WTC11 (cell line): Measurements from ENCODE around the gene MAML3. TPM values are rescaled to one million over a fixed set of nuclear protein-coding genes. Genes with fewer than 3 reads are reported as not detected.

Source experiments
- ATAC-seq: fragments of 200-7000 bp; cut with Tn5 transposase; 2 replicates; pipeline ENCODE4 v1.10.0; 2021; ENCODE audit warnings: mild to moderate bottlenecking, moderate library complexity
- CTCF ChIA-PET: fragments of 300-600 bp; sonication (Branson Sonifier 250); formaldehyde crosslinking; loops from one replicate; lab custom pipeline; 2021; ENCODE audit warnings: antibody characterized with exemption; lab: Charles Lee
- POLR2A ChIA-PET: fragments of 350-600 bp; sonication (Branson Sonifier 250); formaldehyde crosslinking; loops from one replicate; lab custom pipeline; 2021; ENCODE audit warnings: antibody characterized with exemption; lab: Charles Lee
- DNase-seq: peaks from one replicate; pipeline ENCODE4 v3.0.0; 2021; ENCODE audit warnings: low spot score
- H3K27ac Mint-ChIP-seq: 2 replicates; pipeline ENCODE4 v1.8.0; 2021; ENCODE audit warnings: mixed read lengths
- H3K27me3 Mint-ChIP-seq: 2 replicates; pipeline ENCODE4 v1.8.0; 2021; ENCODE audit warnings: low read depth, mild to moderate bottlenecking, moderate library complexity, mixed read lengths
- H3K36me3 Mint-ChIP-seq: 2 replicates; pipeline ENCODE4 v1.8.0; 2021; ENCODE audit warnings: mixed read lengths
- H3K4me1 Mint-ChIP-seq: 2 replicates; pipeline ENCODE4 v1.8.0; 2022; ENCODE audit warnings: mixed read lengths
- H3K4me3 Mint-ChIP-seq: 2 replicates; pipeline ENCODE4 v1.8.0; 2021; ENCODE audit warnings: mild to moderate bottlenecking, moderate library complexity, mixed read lengths
- H3K9me3 Mint-ChIP-seq: 2 replicates; pipeline ENCODE4 v1.8.0; 2021; ENCODE audit warnings: mixed read lengths
- ELF4 ChIP-seq: sonication (generic); formaldehyde crosslinking; IDR thresholded peaks from 2 replicates; pipeline ENCODE4 v1.8.1; 2022; ENCODE audit warnings: low read depth, mild to moderate bottlenecking, moderate library complexity, missing genetic modification reagents
- ETV6 ChIP-seq: sonication (generic); formaldehyde crosslinking; IDR thresholded peaks from 2 replicates; pipeline ENCODE4 v1.8.1; 2022; ENCODE audit warnings: mild to moderate bottlenecking, missing genetic modification reagents
- FOXK1 ChIP-seq: sonication (generic); formaldehyde crosslinking; IDR thresholded peaks from 2 replicates; pipeline ENCODE4 v1.8.0; 2022; ENCODE audit warnings: mild to moderate bottlenecking, moderate library complexity, missing genetic modification reagents
- GABPB1 ChIP-seq: sonication (generic); formaldehyde crosslinking; IDR thresholded peaks from 2 replicates; pipeline ENCODE4 v1.8.1; 2023; ENCODE audit warnings: mild to moderate bottlenecking, missing genetic modification reagents
- HMGA2 ChIP-seq: fragments of 250-450 bp; sonication (Bioruptor Pico); IDR thresholded peaks from 2 replicates; pipeline ENCODE4 v1.4.0; 2021; ENCODE audit warnings: mild to moderate bottlenecking, moderate library complexity
- NFYB ChIP-seq: sonication (generic); formaldehyde crosslinking; conservative IDR thresholded peaks from 2 replicates; pipeline ENCODE4 v1.8.0; 2022; ENCODE audit warnings: low read depth, missing genetic modification reagents
- NR3C1 ChIP-seq: sonication (generic); formaldehyde crosslinking; conservative IDR thresholded peaks from 2 replicates; pipeline ENCODE4 v1.8.1; 2023; ENCODE audit warnings: low read depth, mild to moderate bottlenecking, missing genetic modification reagents
- RORB ChIP-seq: fragments of 250-450 bp; sonication (Bioruptor Pico); IDR thresholded peaks from 2 replicates; pipeline ENCODE4 v1.9.0; 2021; ENCODE audit warnings: mild to moderate bottlenecking
- SMAD4 ChIP-seq: sonication (generic); formaldehyde crosslinking; IDR thresholded peaks from 2 replicates; pipeline ENCODE4 v1.8.0; 2022; ENCODE audit warnings: mild to moderate bottlenecking, missing genetic modification reagents
- TP53 ChIP-seq: sonication (generic); formaldehyde crosslinking; IDR thresholded peaks from 2 replicates; pipeline ENCODE4 v1.8.1; 2023; ENCODE audit warnings: mild to moderate bottlenecking, missing genetic modification reagents
- ZNF232 ChIP-seq: sonication (generic); formaldehyde crosslinking; IDR thresholded peaks from 2 replicates; pipeline ENCODE4 v1.8.0; 2022; ENCODE audit warnings: mild to moderate bottlenecking, missing genetic modification reagents
- ZNF263 ChIP-seq: sonication (generic); formaldehyde crosslinking; IDR thresholded peaks from 2 replicates; pipeline ENCODE4 v1.8.1; 2022; ENCODE audit warnings: low read depth, mild to moderate bottlenecking, moderate library complexity, missing genetic modification reagents
- total RNA-seq: library from RNA; stranded (reverse); gene quantifications from 3 replicates; pipeline ENCODE4 v1.2.3, GENCODE V29; 2021
- TF ChIP-seq, protein P1 (sequence below): sonication (generic); formaldehyde crosslinking; IDR thresholded peaks from 2 replicates; pipeline ENCODE4 v1.8.1; 2022; ENCODE audit warnings: mild to moderate bottlenecking, moderate library complexity, missing genetic modification reagents
- TF ChIP-seq, protein P2 (sequence below): fragments of 250-450 bp; sonication (Bioruptor Pico); IDR thresholded peaks from 2 replicates; pipeline ENCODE4 v1.9.0; 2021; ENCODE audit warnings: mild to moderate bottlenecking, borderline replicate concordance
- TF ChIP-seq, protein P3 (sequence below): sonication (generic); formaldehyde crosslinking; IDR thresholded peaks from 2 replicates; pipeline ENCODE4 v1.8.1; 2023; ENCODE audit warnings: mild to moderate bottlenecking, missing genetic modification reagents, moderate library complexity
- TF ChIP-seq, protein P4 (sequence below): fragments of 200-600 bp; IDR thresholded peaks from 2 replicates; pipeline ENCODE4 v1.8.0; 2022; ENCODE audit warnings: antibody characterized with exemption
- TF ChIP-seq, protein P5 (sequence below): sonication (generic); formaldehyde crosslinking; IDR thresholded peaks from 2 replicates; pipeline ENCODE4 v1.8.1; 2022; ENCODE audit warnings: low read depth, missing genetic modification reagents, borderline replicate concordance
- TF ChIP-seq, protein P6 (sequence below): sonication (generic); formaldehyde crosslinking; IDR thresholded peaks from 2 replicates; pipeline ENCODE4 v1.8.0; 2022; ENCODE audit warnings: mild to moderate bottlenecking, missing genetic modification reagents
- TF ChIP-seq, protein P7 (sequence below): sonication (generic); formaldehyde crosslinking; IDR thresholded peaks from 2 replicates; pipeline ENCODE4 v1.8.1; 2023; ENCODE audit warnings: mild to moderate bottlenecking, missing genetic modification reagents

MAML3 gene
- total RNA-seq, 1 experiment from 2014 or later: 7.4 TPM

DNA sequence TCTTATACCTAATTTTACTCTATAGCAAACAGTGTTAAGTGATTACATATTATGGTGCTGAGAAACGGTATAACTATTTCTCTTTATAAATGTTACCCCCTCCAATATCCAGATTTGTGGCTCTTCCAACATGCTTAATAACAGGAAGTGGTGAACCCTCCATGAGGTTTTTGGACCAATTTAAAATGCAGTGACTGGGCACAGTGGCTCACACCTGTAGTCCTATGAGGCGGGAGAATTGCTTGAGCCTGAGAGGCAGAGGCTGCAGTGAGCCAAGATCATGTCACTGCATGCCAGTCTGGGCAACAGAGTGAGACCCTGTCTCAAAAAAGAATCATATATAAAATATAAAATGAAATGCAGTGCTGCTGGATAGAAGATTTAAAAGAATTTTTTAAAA is 351.1 kb downstream of the MAML3 start (continued):
- TF ChIP-seq, protein P1, sequence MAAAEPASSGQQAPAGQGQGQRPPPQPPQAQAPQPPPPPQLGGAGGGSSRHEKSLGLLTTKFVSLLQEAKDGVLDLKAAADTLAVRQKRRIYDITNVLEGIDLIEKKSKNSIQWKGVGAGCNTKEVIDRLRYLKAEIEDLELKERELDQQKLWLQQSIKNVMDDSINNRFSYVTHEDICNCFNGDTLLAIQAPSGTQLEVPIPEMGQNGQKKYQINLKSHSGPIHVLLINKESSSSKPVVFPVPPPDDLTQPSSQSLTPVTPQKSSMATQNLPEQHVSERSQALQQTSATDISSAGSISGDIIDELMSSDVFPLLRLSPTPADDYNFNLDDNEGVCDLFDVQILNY (CRISPR knock-in tag): no peak
- TF ChIP-seq FOXK1 (CRISPR knock-in tag) (no peak), HMGA2 (CRISPR knock-in tag) (no peak)

GRCh38 chr4:139802488-139802887 is 351.5 kb downstream of the MAML3 start:
- H3K27ac Mint-ChIP-seq: no peak overlapping the region
- POLR2A ChIA-PET: no interaction called here
- no peak for DNase-seq
- peaks cover 12% of the 10 kb centered on the region for H3K4me1 Mint-ChIP-seq
- H3K4me3 Mint-ChIP-seq: no peak overlapping the region
- H3K27me3 Mint-ChIP-seq: no peaks in the 10 kb centered on the region; the same call in 1 of the 2 replicates
- TF ChIP-seq SMAD4 (CRISPR knock-in tag) (no peak), ZNF263 (CRISPR knock-in tag) (no peak), RORB (CRISPR knock-in tag) (no peak)
- TF ChIP-seq, protein P2, sequence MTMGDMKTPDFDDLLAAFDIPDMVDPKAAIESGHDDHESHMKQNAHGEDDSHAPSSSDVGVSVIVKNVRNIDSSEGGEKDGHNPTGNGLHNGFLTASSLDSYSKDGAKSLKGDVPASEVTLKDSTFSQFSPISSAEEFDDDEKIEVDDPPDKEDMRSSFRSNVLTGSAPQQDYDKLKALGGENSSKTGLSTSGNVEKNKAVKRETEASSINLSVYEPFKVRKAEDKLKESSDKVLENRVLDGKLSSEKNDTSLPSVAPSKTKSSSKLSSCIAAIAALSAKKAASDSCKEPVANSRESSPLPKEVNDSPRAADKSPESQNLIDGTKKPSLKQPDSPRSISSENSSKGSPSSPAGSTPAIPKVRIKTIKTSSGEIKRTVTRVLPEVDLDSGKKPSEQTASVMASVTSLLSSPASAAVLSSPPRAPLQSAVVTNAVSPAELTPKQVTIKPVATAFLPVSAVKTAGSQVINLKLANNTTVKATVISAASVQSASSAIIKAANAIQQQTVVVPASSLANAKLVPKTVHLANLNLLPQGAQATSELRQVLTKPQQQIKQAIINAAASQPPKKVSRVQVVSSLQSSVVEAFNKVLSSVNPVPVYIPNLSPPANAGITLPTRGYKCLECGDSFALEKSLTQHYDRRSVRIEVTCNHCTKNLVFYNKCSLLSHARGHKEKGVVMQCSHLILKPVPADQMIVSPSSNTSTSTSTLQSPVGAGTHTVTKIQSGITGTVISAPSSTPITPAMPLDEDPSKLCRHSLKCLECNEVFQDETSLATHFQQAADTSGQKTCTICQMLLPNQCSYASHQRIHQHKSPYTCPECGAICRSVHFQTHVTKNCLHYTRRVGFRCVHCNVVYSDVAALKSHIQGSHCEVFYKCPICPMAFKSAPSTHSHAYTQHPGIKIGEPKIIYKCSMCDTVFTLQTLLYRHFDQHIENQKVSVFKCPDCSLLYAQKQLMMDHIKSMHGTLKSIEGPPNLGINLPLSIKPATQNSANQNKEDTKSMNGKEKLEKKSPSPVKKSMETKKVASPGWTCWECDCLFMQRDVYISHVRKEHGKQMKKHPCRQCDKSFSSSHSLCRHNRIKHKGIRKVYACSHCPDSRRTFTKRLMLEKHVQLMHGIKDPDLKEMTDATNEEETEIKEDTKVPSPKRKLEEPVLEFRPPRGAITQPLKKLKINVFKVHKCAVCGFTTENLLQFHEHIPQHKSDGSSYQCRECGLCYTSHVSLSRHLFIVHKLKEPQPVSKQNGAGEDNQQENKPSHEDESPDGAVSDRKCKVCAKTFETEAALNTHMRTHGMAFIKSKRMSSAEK: no peak
- TF ChIP-seq, protein P3, sequence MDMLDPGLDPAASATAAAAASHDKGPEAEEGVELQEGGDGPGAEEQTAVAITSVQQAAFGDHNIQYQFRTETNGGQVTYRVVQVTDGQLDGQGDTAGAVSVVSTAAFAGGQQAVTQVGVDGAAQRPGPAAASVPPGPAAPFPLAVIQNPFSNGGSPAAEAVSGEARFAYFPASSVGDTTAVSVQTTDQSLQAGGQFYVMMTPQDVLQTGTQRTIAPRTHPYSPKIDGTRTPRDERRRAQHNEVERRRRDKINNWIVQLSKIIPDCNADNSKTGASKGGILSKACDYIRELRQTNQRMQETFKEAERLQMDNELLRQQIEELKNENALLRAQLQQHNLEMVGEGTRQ (CRISPR knock-in tag): no peak
- TF ChIP-seq, protein P4, sequence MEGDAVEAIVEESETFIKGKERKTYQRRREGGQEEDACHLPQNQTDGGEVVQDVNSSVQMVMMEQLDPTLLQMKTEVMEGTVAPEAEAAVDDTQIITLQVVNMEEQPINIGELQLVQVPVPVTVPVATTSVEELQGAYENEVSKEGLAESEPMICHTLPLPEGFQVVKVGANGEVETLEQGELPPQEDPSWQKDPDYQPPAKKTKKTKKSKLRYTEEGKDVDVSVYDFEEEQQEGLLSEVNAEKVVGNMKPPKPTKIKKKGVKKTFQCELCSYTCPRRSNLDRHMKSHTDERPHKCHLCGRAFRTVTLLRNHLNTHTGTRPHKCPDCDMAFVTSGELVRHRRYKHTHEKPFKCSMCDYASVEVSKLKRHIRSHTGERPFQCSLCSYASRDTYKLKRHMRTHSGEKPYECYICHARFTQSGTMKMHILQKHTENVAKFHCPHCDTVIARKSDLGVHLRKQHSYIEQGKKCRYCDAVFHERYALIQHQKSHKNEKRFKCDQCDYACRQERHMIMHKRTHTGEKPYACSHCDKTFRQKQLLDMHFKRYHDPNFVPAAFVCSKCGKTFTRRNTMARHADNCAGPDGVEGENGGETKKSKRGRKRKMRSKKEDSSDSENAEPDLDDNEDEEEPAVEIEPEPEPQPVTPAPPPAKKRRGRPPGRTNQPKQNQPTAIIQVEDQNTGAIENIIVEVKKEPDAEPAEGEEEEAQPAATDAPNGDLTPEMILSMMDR: no peak
- TF ChIP-seq, protein P5, sequence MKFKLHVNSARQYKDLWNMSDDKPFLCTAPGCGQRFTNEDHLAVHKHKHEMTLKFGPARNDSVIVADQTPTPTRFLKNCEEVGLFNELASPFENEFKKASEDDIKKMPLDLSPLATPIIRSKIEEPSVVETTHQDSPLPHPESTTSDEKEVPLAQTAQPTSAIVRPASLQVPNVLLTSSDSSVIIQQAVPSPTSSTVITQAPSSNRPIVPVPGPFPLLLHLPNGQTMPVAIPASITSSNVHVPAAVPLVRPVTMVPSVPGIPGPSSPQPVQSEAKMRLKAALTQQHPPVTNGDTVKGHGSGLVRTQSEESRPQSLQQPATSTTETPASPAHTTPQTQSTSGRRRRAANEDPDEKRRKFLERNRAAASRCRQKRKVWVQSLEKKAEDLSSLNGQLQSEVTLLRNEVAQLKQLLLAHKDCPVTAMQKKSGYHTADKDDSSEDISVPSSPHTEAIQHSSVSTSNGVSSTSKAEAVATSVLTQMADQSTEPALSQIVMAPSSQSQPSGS: no peak
- CTCF ChIA-PET: no interaction called here
- no peak for ATAC-seq
- no peaks in the 10 kb centered on the region for H3K36me3 Mint-ChIP-seq
- H3K9me3 Mint-ChIP-seq: no peaks in the 10 kb centered on the region

DNA sequence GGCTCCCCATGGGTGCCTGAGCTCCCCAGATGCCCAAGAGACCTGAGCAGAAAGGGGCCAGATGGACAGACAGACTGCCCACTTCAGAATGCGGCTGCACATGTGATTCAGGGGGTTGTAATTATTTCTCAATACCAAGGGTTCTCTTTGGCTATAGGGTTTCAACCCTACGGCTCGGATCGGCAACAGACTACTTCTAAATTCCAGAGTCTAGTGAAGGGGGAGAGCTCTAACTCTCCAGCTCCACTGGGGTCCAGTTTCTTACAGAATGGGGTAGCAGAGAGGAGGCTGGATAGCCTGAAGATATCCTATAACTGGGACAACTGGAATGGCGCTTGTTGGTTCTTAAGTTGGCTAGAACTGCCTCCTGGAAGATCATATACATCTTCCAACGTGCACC is 352.1 kb downstream of the MAML3 start:
- H3K4me1 Mint-ChIP-seq: peaks cover 12% of the 10 kb centered on the region
- TF ChIP-seq, protein P6, sequence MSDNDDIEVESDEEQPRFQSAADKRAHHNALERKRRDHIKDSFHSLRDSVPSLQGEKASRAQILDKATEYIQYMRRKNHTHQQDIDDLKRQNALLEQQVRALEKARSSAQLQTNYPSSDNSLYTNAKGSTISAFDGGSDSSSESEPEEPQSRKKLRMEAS (CRISPR knock-in tag): no peak
- no peak for TF ChIP-seq NFYB (CRISPR knock-in tag)
- TF ChIP-seq, protein P7, sequence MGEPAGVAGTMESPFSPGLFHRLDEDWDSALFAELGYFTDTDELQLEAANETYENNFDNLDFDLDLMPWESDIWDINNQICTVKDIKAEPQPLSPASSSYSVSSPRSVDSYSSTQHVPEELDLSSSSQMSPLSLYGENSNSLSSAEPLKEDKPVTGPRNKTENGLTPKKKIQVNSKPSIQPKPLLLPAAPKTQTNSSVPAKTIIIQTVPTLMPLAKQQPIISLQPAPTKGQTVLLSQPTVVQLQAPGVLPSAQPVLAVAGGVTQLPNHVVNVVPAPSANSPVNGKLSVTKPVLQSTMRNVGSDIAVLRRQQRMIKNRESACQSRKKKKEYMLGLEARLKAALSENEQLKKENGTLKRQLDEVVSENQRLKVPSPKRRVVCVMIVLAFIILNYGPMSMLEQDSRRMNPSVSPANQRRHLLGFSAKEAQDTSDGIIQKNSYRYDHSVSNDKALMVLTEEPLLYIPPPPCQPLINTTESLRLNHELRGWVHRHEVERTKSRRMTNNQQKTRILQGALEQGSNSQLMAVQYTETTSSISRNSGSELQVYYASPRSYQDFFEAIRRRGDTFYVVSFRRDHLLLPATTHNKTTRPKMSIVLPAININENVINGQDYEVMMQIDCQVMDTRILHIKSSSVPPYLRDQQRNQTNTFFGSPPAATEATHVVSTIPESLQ (CRISPR knock-in tag): no peak
- no peak for TF ChIP-seq ZNF232 (CRISPR knock-in tag)
- TF ChIP-seq TP53 (CRISPR knock-in tag): no peak
- TF ChIP-seq ELF4: no peak
- no peak for TF ChIP-seq GABPB1 (CRISPR knock-in tag)
- TF ChIP-seq ETV6 (CRISPR knock-in tag): no peak
- no peak for TF ChIP-seq ZNF263 (CRISPR knock-in tag)
- no peak for TF ChIP-seq NR3C1 (CRISPR knock-in tag)
- no peak overlapping the region for H3K4me3 Mint-ChIP-seq
- CTCF ChIA-PET: no interaction called here
- no peaks in the 10 kb centered on the region for H3K36me3 Mint-ChIP-seq
- DNase-seq (no peak), ATAC-seq (no peak)
- no peak overlapping the region for H3K27ac Mint-ChIP-seq
- no peaks in the 10 kb centered on the region for H3K9me3 Mint-ChIP-seq
- no peaks in the 10 kb centered on the region; the same call in 1 of the 2 replicates for H3K27me3 Mint-ChIP-seq
- POLR2A ChIA-PET: no interaction called here
